HepG2 (cell line): ENCODE measurements around the gene GABRG3. TPM values are rescaled to one million over a fixed set of nuclear protein-coding genes. Genes with fewer than 3 reads are reported as not detected.

Experiments used
- ATAC-seq: fragments of 200-7000 bp; cut with Tn5 transposase; 3 replicates; pipeline ENCODE4 v1.9.1; 2020; ENCODE audit warnings: mild to moderate bottlenecking, moderate library complexity
- BruUV-seq: library from RNA; stranded (reverse); fragments of 400-500 nt; replicated peaks from 2 replicates; lab custom pipeline; 2021; lab: Mats Ljungman, UMichigan
- CTCF ChIA-PET: fragments of 300-600 bp; formaldehyde crosslinking; extraction: SDS; loops from one replicate; lab custom pipeline; 2021; ENCODE audit warnings: low total read pairs, inconsistent platforms, low intra/inter-chr PET ratio; lab: Yijun Ruan, JAX
- POLR2A ChIA-PET: fragments of 350-600 bp; sonication (Branson Sonifier 250); formaldehyde crosslinking; loops from one replicate; lab custom pipeline; 2020; ENCODE audit warnings: antibody characterized with exemption, inconsistent platforms; lab: Yijun Ruan, JAX
- DNase-seq: peaks from one replicate; pipeline ENCODE4 v3.0.0-alpha.2; 2015; ENCODE audit warnings: low spot score
- FAIRE-seq: peaks from 3 replicates; lab custom pipeline; 2011; peaks lifted over from hg19 to GRCh38; lab: Jason Lieb, UNC
- H2AFZ ChIP-seq: one replicate; pipeline ENCODE4 v1.6.1; 2011; ENCODE audit warnings: low read length, inconsistent platforms
- H3K27ac ChIP-seq: fragments of 300-600 bp; 3 replicates; pipeline ENCODE4 v1.8.0; 2011; ENCODE audit warnings: mixed run types, mild to moderate bottlenecking, mixed read lengths, low read length, inconsistent platforms; ENCODE audit not compliant: insufficient read depth; ENCODE audit errors: extremely low read length
- H3K27me3 ChIP-seq, 2 experiments: fragments of 200-600 bp in 1 of 2; 2 replicates in 1 of 2; 3 replicates in 1 of 2; pipeline versions ENCODE4 v1.6.0 to v1.8.0; 2011; ENCODE audit warnings: low read length in 2 of 2, mild to moderate bottlenecking in 2 of 2, moderate library complexity in 2 of 2, inconsistent platforms in 1 of 2; ENCODE audit not compliant: insufficient read depth in 2 of 2, control insufficient read depth in 1 of 2
- H3K36me3 ChIP-seq, 2 experiments: fragments of 200-600 bp in 1 of 2; replicated peaks in 1 of 2; 2 replicates in 1 of 2; 3 replicates in 1 of 2; pipeline versions ENCODE4 v1.5.1 to v1.8.0; 2011; ENCODE audit warnings: low read length in 2 of 2, inconsistent platforms in 1 of 2; ENCODE audit not compliant: insufficient read depth in 2 of 2, control insufficient read depth in 1 of 2
- H3K4me1 ChIP-seq: 2 replicates; pipeline ENCODE4 v1.5.1; 2012; ENCODE audit warnings: low read length, inconsistent platforms; ENCODE audit not compliant: insufficient read depth
- H3K4me2 ChIP-seq: 2 replicates; pipeline ENCODE4 v1.6.0; 2011; ENCODE audit warnings: low read depth, low read length, inconsistent platforms
- H3K4me3 ChIP-seq, 3 experiments: fragments of 200-600 bp in 1 of 3; sonication (generic), shearing (Covaris generic) in 1 of 3; replicated peaks in 1 of 3; 2 replicates each; pipeline ENCODE4 v1.5.1; 2011 to 2016; ENCODE audit warnings: low read length in 3 of 3, inconsistent platforms in 2 of 3, low read depth in 2 of 3, mild to moderate bottlenecking in 2 of 3, control low read depth in 1 of 3, mixed read lengths in 1 of 3; ENCODE audit not compliant: insufficient read depth in 1 of 3
- H3K79me2 ChIP-seq: one replicate; pipeline ENCODE4 v1.6.1; 2011; ENCODE audit warnings: low read length, inconsistent platforms; ENCODE audit not compliant: insufficient read depth
- H3K9ac ChIP-seq: 2 replicates; pipeline ENCODE4 v1.6.0; 2011; ENCODE audit warnings: mild to moderate bottlenecking, low read depth, low read length, inconsistent platforms; ENCODE audit not compliant: insufficient read depth
- H3K9me3 ChIP-seq: 2 replicates; pipeline ENCODE4 v1.5.1; 2012; ENCODE audit warnings: mild to moderate bottlenecking, low read length
- H4K20me1 ChIP-seq: 2 replicates; pipeline ENCODE4 v1.6.0; 2011; ENCODE audit warnings: inconsistent platforms, mild to moderate bottlenecking, low read length, moderate library complexity; ENCODE audit not compliant: insufficient read depth
- NCOA2 ChIP-seq: sonication (generic); formaldehyde crosslinking; IDR thresholded peaks from 2 replicates; pipeline ENCODE4 v1.8.0; 2022; ENCODE audit warnings: inconsistent platforms
- STAT6 ChIP-seq: sonication (generic); formaldehyde crosslinking; IDR thresholded peaks from 2 replicates; pipeline ENCODE4 v1.4.0; 2020; ENCODE audit warnings: missing genetic modification reagents, mild to moderate bottlenecking, borderline replicate concordance
- TFDP1 ChIP-seq: IDR thresholded peaks from 2 replicates; pipeline ENCODE4 v1.6.1; 2016; ENCODE audit warnings: missing compliant biosample characterization, missing genetic modification reagents, borderline replicate concordance
- TRIM24 ChIP-seq: sonication (generic); formaldehyde crosslinking; IDR thresholded peaks from 2 replicates; pipeline ENCODE4 v1.8.0; 2022; ENCODE audit warnings: mild to moderate bottlenecking, missing genetic modification reagents
- ZFP82 ChIP-seq: sonication (generic); formaldehyde crosslinking; IDR thresholded peaks from 2 replicates; pipeline ENCODE4 v1.5.1; 2020; ENCODE audit warnings: mild to moderate bottlenecking, missing genetic modification reagents, borderline replicate concordance
- WGBS: methylation state at CpG from one replicate; pipeline ENCODE4 v1.1.6; 2017; ENCODE audit warnings: low lambda C conversion rate; 5-methylcytosine and 5-hydroxymethylcytosine counted together
- in situ Hi-C: cut with HindIII; loops from 2 replicates; pipeline ENCODE4 v1.10.0; 2017; ENCODE audit warnings: low pct_unique_long_range_greater_than_20kb; ENCODE audit not compliant: extremely low pct_ligation_motif_present
- intact Hi-C: fragments of 100-400 bp; cut with micrococcal nuclease; formaldehyde crosslinking; loops from one replicate; pipeline ENCODE4 v1.10.0; 2022; ENCODE audit not compliant: unreplicated experiment
- polyA plus RNA-seq, 8 experiments: library from polyadenylated mRNA; depleted of rRNA in 3 of 8; stranded (reverse) in 7 of 8; unstranded in 1 of 8; fragments of >200 nt; fragmentation: Illumina TruSeq in 4 of 8; extraction: Trizol in 4 of 8; gene quantifications; 2 replicates each; pipeline versions ENCODE4 v1.2.1 to v1.2.3, GENCODE V29; 2011 to 2016; ENCODE audit warnings: low read depth in 4 of 8, missing spikeins in 1 of 8, mixed read lengths in 1 of 8; ENCODE audit not compliant: insufficient read depth in 1 of 8
- total RNA-seq, 5 experiments: library from RNA; depleted of rRNA; stranded (reverse); fragments of >200 nt; fragmentation: Illumina TruSeq; extraction: Trizol; gene quantifications; 2 replicates each; pipeline ENCODE4 v1.2.3, GENCODE V29; 2016; ENCODE audit warnings: low read depth in 1 of 5

The GABRG3 gene
- total and polyA plus RNA-seq, 2 of the 13 experiments (the other 11 are each of a cell fraction or from before 2014, with no cell fraction given), result not detected

DNA sequence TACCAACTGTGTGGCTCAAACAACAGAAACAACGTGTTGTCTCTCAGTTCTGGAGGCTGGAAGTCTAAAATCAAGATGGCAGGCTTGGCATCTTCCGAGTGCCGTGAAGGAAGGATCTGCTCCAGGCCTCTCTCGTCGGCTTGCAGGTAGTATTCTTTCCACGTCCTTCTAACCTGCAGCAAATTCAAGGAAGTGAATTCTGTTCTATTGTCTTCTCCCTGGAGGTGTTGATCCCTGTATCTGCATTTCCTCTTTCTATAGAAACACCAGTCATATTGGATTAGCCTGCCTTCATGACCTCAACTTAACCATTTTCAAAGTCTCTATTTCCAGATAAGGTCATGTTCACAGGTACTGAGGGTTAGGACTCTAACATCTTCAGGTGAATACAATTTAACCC lies 512.1 kb downstream of the GABRG3 start:
- Histone ChIP-seq H3K4me3 (no peak overlapping the region), H3K79me2 (no peaks in the 10 kb centered on the region), H3K4me1 (no peaks in the 10 kb centered on the region), H3K9ac (no peak overlapping the region), H2AFZ (no peak overlapping the region), H3K27me3 (no peaks in the 10 kb centered on the region), H3K36me3 (no peaks in the 10 kb centered on the region), H3K9me3 (peaks cover 59% of the 10 kb centered on the region), H3K4me2 (no peak overlapping the region), H4K20me1 (no peaks in the 10 kb centered on the region), H3K27ac (no peak overlapping the region)
- WGBS, result 41% methylated on average over 6 of the region's 6 CpGs
- DNase-seq (no peak), FAIRE-seq (no peak), ATAC-seq (no peak)
- in situ Hi-C loops, result no loop called here
- no peak for TF ChIP-seq ZFP82 (CRISPR knock-in tag)
- no peak for TF ChIP-seq TFDP1
- TF ChIP-seq TRIM24, result no peak
- TF ChIP-seq STAT6 (CRISPR knock-in tag), result no peak
- TF ChIP-seq NCOA2, result no peak
- BruUV-seq, result no TSS peak
- ChIA-PET POLR2A (no interaction called here), CTCF (no interaction called here)
- intact Hi-C loops, result no loop called here
